Head of caudate nucleus (tissue), 42 donors: ENCODE results near the gene CT83.

Experiments used
- DNase-seq, 42 donors: peaks; one replicate each; pipeline versions ENCODE4 v3.0.0 to v3.0.0-alpha.2; 2020 to 2021; ENCODE audit warnings: mixed read lengths in 7 of 42
- intact Hi-C: fragments of 100-400 bp; cut with DNase I; formaldehyde crosslinking; loops from one replicate; pipeline ENCODE4 v1.15.0; 2022

The CT83 gene, protein sequence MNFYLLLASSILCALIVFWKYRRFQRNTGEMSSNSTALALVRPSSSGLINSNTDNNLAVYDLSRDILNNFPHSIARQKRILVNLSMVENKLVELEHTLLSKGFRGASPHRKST

DNA sequence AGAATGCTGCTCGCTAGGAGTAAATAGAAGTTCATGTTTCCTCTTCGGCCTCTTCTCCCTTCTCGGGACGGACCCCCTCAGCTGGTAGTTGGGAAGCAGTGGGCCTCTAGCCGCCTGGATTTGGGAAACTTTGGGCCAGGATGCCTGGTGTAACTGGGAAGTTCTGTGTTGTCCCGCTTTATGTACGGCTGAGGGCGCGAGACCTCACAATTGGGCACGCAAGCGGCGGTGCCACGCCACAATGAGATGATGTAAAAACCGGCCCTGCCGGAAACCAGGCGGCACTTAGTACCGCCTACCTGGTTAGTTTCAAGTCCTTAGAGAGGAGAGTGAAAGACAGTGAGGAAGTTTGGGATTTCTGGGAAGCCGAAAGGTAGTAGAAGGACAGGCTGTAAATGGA is at the start of gene CT83:
Gene CT83 (minus strand): TSS at position 155 of the 400 bp plus-strand sequence. CDS start 120 bp downstream, at position 35.
- intact Hi-C loops = no loop called here
- no peak for DNase-seq

DNA sequence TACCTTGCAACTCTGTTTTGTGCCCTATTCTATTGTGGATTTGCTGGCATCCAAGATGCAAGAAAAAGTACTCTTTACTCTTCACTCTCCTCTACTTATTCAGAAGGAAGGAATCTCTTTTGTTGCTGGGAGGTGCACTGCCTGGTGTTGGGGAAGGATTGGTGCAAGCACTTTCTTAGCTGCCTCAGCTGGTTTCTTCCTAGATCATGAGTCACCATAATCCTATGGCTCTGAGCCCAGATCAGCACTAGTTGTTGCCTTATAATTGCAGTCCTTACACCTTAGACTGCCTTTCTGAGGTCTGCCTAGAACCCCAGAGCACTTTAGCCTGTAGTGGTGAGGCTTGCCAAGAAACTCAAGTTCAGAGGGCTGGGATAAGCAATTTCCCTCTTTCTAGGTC is 37.0 kb upstream of the CT83 start:
- intact Hi-C loops = no loop called here
- no peak for DNase-seq

DNA sequence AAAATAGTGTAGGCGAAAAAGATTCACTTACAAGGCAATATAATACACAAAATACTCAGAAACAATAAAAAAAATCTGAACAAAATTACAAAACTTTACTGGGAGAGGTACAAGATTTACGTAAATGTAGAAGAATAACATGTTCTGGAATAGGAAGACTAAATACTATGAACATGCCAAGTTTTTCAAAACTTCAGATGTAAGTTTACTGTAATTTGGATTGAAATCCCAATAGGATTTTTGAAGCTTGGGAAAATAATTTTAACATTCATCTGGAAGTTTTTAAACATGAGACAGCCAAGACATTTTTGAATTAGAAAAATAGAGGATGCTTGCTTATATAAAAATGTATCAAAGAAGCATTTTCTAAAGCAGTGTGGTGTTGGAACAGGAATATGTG is 30.5 kb upstream of the CT83 start:
- DNase-seq = no peak
- intact Hi-C loops = no loop called here

DNA sequence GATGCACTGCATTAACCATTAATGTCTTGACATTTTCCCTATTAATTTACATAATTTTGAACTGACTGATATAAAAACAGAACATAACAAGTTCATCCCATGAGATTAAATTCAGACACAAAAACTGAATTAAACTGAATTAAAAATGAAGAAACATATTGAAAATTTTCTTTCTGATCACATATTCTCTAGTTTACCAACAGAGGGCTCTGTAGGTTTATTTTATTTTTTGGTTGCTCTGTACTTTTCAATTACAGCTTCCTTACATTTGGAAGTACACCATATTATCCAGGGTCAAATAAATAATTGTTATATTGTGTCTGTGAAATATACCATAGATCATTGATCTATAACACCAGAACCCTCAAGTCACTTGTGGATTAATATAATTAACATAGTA is 27.3 kb upstream of the CT83 start:
- DNase-seq = no peak

DNA sequence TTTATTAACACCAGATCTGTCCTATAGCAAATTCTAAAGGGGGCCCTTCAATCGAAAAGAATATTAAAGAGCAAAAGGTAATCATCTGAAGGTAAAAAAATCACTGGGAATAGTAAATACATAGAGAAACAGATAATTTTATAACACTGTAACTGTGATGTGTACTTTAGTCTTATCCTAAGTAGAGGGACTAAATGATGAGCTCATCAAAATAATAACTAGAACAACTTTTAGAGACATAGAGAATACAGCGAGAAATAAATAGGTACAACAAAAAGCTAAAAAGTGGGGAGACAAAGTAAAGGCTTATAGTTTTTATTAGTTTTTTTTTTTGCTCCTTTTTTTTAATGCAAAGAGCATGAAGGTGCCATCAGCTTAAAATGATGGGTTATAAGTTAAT is 17.3 kb upstream of the CT83 start:
- intact Hi-C loops = no loop called here

More for the DNA sequence above, 27.3 kb upstream of the CT83 start:
- intact Hi-C loops = no loop called here

DNA sequence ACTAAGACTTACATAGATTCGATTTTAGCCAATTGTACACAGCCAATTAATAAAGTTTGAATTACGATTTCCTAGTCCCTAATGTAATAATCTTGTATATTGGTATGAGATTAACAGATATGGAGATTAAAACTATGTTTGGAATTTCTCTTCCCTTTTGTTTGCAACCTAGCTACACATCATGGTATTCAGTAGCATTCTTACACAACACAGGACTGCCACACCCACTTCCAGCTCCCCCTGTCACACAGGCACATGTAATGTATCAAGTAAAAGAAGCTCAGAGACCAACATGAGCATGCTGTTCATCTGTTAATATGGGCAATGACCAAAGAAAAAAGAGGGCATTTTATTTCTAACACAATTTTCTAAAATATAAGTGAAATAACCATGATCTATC is 13.6 kb downstream of the CT83 start:
- no peak for DNase-seq
- intact Hi-C loops = no loop called here

More for the DNA sequence above, 17.3 kb upstream of the CT83 start:
- no peak for DNase-seq

DNA sequence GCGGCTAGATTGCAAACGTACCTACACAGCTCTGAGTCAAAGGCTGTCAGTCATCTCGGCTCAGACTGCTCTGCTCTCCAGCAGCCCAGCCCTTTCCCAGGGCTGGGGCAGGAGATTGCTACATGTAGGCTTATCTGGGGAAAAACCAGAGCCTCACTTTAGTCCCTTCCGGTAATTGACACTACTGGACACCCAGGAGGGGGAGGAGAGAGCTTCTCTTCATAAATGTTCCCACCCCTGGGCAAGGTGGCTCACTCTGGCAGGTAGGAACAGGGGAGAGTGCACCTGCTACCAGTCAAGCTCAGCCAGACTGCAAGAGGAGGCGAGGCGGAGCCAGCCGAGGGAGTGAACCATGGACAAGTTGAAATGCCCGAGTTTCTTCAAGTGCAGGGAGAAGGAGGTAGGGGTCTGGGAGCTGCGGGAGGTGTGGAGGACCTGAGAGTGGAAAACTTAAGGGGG is 26.4 kb downstream of the CT83 start, which contains the start of gene SLC6A14:
Gene SLC6A14 (plus strand): TSS at position 249 of the 459 bp plus-strand sequence. CDS start 104 bp downstream, at position 353.
- no peak for DNase-seq
- intact Hi-C loops = no loop called here

DNA sequence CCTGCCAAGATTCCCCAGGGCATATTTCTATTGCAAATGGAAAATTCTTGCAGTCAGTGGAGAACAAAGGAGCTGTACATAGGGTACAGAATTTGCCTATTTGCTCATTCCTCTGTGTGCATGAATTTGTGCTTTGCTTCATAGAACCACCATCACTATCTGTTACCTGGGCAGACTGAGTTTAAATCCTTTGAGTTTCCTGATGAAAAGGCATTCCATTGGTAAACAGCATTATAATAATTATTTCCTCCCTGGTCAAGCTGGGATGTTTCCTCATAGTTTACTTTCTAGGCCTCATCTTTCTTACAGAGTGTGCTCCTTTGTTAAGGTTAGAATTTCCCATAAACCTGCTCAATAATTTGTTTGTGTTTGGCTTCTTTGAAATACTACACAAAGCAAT is 27.2 kb downstream of the CT83 start:
- DNase-seq = no peak
- intact Hi-C loops = no loop called here

DNA sequence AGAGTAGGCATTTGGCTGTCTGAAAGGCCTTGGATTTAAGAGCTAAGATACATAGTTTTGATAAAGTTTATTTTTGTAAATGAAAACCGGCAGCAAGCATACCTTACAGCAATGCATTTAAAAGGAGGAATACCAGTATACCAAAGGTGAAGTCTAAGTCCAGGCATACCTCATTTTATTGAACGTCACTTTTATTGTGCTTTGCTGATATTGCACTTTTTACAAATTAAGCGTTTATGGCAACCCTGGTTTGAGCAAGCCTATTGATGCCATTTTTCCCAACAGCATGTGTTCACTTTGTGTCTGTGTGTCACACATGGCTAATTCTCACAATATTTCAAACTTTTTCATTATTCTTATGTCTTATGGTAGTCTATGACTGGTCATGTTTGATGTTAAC is 34.8 kb downstream of the CT83 start:
- DNase-seq = no peak
- intact Hi-C loops = no loop called here

DNA sequence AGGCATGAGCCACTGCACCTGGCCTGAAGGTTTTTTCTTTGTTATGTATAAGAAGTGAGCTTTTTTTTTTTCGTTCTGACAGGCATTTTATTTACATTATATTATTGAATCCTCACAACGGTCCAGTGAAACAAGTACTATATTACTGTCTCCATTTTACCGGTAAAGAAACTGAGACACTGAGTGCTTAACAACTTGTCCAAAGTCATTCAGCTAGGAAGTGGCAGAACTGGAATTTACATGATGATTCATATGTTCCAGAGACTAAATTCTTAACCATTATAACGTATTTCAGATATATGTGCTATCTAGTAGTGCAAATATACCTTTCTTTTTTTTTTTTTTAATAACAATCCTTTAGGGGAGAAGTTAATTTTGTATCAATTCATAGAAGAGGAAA is 44.8 kb downstream of the CT83 start:
- intact Hi-C loops = no loop called here
- DNase-seq = no peak

DNA sequence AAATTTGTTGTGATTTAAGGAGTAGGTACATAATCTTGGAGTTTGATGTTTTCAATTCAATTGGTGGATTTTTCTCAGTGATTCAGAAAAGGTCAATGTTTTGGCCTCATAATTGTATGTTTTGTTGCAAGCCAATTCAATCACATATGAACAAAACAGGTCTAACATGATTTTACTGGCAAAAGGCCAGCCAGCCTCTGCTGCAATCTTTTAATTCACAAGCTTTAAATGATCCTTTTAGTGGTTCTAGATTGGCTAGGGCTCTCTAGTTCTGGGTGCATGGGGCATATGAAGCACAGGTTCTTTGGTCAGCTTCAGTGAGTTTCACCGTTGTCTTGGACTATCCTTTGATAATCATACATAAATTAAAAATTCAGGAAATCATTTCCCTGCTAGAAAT is 45.6 kb downstream of the CT83 start:
- intact Hi-C loops = no loop called here
- no peak for DNase-seq

DNA sequence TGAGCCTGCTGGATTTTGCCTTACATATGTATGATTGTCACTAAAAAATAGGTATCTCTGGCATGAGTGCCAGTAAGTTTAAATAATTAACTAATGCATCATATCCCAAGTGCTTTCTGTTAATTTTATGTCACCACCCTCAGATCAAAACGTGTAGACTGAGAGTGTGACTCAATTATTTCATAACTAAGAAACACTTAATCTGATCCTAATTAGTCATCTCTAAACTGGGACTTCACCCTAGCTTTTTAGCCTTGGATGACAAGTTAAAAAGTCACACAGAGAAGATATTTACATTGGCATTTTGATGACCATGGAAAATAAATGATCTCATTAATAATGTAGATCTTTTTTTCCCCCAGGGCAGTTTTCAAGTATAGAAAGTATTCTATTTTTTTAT is 49.5 kb downstream of the CT83 start:
- no peak for DNase-seq
- intact Hi-C loops = no loop called here
